ENCODE results near the gene SHC4.

The SHC4 gene

DNA sequence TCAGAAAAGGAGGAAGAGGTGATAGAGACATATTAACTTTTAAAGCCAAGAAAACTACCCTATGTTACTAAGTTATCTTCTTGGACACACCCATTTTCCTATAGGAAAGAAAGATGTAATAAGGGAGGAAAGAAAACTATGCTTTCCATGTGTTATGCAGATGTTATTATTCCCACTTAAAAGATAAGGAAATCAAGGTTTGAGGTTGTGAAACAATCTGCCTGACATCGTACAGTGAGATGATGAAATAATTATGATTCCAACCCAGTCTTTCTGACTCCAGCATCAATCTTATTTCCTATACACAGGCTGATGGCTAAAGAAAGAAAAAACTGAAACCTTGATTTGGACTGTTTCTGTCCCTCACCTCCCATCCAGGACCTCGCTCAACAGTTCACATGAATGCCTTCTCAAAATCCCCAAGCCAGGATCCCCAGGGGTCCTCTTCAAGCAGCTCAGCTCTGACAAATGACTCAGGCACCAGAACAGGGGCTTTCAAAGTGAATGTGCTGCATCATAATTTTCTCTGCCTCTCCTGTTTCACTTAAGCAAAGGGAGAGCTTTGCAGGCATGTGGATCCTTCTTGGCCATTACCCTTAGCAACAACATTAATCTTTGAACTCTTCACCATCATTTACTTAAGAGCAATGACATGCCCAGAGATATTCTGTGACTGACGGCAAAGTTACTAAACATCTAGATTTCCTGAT, 98.2 kb downstream of the SHC4 start:
- Histone ChIP-seq H2AFZ (ENCODE audit: low read depth, low read length, severe bottlenecking) (no peak overlapping the region), H4K20me1 (ENCODE audit: low read depth, low read length) (no peaks in the 10 kb centered on the region), H3K9me3 (ENCODE audit: insufficient read depth, low read length) (no peaks in the 10 kb centered on the region), H3F3A (ENCODE audit: insufficient read depth) (no peaks in the 10 kb centered on the region), H3K27ac (ENCODE audit: low read depth, low read length) (no peak overlapping the region), H3K36me3 (ENCODE audit: low read length) (no peaks in the 10 kb centered on the region), H3K27me3 (ENCODE audit: low read length) (no peaks in the 10 kb centered on the region), H3K9ac (ENCODE audit: low read length) (no peak overlapping the region), H3K9me2 (replicated peaks; ENCODE audit: insufficient read depth, low read length) (no peaks in the 10 kb centered on the region), H3K4me2 (ENCODE audit: low read depth, low read length, poor library complexity, severe bottlenecking) (no peak overlapping the region), H3K79me2 (ENCODE audit: insufficient read depth, low read length) (no peaks in the 10 kb centered on the region), H3K4me3 (ENCODE audit: insufficient read depth, low read length, poor library complexity, severe bottlenecking) (no peak overlapping the region)
- no peak for TF ChIP-seq EZH2phosphoT487 (conservative IDR thresholded peaks at IDR 0.05; ENCODE audit: low read length)
- TF ChIP-seq, protein P1, sequence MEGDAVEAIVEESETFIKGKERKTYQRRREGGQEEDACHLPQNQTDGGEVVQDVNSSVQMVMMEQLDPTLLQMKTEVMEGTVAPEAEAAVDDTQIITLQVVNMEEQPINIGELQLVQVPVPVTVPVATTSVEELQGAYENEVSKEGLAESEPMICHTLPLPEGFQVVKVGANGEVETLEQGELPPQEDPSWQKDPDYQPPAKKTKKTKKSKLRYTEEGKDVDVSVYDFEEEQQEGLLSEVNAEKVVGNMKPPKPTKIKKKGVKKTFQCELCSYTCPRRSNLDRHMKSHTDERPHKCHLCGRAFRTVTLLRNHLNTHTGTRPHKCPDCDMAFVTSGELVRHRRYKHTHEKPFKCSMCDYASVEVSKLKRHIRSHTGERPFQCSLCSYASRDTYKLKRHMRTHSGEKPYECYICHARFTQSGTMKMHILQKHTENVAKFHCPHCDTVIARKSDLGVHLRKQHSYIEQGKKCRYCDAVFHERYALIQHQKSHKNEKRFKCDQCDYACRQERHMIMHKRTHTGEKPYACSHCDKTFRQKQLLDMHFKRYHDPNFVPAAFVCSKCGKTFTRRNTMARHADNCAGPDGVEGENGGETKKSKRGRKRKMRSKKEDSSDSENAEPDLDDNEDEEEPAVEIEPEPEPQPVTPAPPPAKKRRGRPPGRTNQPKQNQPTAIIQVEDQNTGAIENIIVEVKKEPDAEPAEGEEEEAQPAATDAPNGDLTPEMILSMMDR (IDR thresholded peaks at IDR 0.05; ENCODE audit: insufficient read depth, low read length, poor library complexity, severe bottlenecking) = no peak

DNA sequence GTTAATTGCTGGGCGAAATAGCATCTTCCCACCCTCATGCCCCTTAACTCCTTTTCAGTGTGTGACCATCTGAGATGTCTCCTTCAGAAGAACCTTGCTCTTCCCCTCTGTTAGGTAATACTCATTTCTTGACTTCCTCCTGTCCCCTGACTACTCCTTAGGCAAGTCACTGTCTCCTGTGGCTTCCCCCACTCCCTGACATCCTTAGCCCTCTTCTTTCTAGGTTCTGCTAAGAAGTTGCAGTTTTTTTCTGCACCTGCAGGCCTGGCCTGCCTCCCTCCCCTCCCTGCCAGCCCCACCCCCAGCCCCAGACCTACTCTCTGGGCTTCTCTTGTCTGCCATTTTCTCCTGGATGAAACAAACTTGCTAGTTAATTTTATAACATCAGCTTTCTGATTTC, 101.0 kb downstream of the SHC4 start:
- no peaks in the 10 kb centered on the region for H3K36me3 ChIP-seq (ENCODE audit: low read length)
- H3K4me3 ChIP-seq (ENCODE audit: insufficient read depth, low read length, poor library complexity, severe bottlenecking) = no peak overlapping the region
- no peak overlapping the region for H3K9ac ChIP-seq (ENCODE audit: low read length)
- no peaks in the 10 kb centered on the region for H3K9me2 ChIP-seq (replicated peaks; ENCODE audit: insufficient read depth, low read length)
- no peaks in the 10 kb centered on the region for H3K27me3 ChIP-seq (ENCODE audit: low read length)
- H2AFZ ChIP-seq (ENCODE audit: low read depth, low read length, severe bottlenecking) = peak overlapping the region; percentile 56
- TF ChIP-seq, protein P1 (IDR thresholded peaks at IDR 0.05; ENCODE audit: insufficient read depth, low read length, poor library complexity, severe bottlenecking) = no peak
- no peak for TF ChIP-seq EZH2phosphoT487 (conservative IDR thresholded peaks at IDR 0.05; ENCODE audit: low read length)
- no peaks in the 10 kb centered on the region for H3K79me2 ChIP-seq (ENCODE audit: insufficient read depth, low read length)
- H3F3A ChIP-seq (ENCODE audit: insufficient read depth) = no peaks in the 10 kb centered on the region
- H4K20me1 ChIP-seq (ENCODE audit: low read depth, low read length) = no peaks in the 10 kb centered on the region
- no peak overlapping the region for H3K4me2 ChIP-seq (ENCODE audit: low read depth, low read length, poor library complexity, severe bottlenecking)
- H3K9me3 ChIP-seq (ENCODE audit: insufficient read depth, low read length) = no peaks in the 10 kb centered on the region
- no peak overlapping the region for H3K27ac ChIP-seq (ENCODE audit: low read depth, low read length)

DNA sequence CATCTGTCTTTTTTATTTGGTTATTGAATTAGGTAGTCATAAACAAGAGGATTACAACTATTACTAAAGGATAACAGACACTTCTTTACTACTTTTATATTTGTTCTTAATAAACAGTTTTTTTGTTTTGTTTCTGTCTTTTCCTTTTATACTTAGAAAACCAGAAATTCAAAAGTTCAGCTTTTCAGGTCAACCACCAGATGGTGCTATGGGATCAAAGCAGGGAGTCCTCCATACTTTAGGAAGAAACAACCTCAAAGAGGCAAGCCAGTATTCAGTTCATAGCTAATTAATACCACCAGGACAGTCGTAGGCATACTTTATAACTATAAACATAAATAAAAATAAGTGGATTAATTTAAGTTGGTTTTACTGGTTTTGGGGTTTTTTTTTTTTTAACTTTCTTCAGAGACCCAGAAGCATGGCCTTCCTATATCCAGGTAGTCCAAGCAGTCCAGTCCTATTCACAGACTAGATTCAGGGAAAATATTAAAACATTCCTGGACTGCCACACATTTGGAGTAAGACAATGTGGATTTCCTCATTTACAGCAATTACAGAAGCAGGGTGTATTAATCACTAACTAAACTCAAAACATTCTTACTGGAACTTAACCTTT, 101.8 kb downstream of the SHC4 start:
- H2AFZ ChIP-seq (ENCODE audit: low read depth, low read length, severe bottlenecking) = peak overlapping the region; percentile 56
- H4K20me1 ChIP-seq (ENCODE audit: low read depth, low read length) = no peaks in the 10 kb centered on the region
- no peak overlapping the region for H3K4me3 ChIP-seq (ENCODE audit: insufficient read depth, low read length, poor library complexity, severe bottlenecking)
- TF ChIP-seq EZH2phosphoT487 (conservative IDR thresholded peaks at IDR 0.05; ENCODE audit: low read length) = no peak
- TF ChIP-seq, protein P1 (IDR thresholded peaks at IDR 0.05; ENCODE audit: insufficient read depth, low read length, poor library complexity, severe bottlenecking) = peak; percentile 92
- no peaks in the 10 kb centered on the region for H3K9me2 ChIP-seq (replicated peaks; ENCODE audit: insufficient read depth, low read length)
- no peak overlapping the region for H3K27ac ChIP-seq (ENCODE audit: low read depth, low read length)
- no peaks in the 10 kb centered on the region for H3K27me3 ChIP-seq (ENCODE audit: low read length)
- no peaks in the 10 kb centered on the region for H3K36me3 ChIP-seq (ENCODE audit: low read length)
- H3K79me2 ChIP-seq (ENCODE audit: insufficient read depth, low read length) = no peaks in the 10 kb centered on the region
- H3K4me2 ChIP-seq (ENCODE audit: low read depth, low read length, poor library complexity, severe bottlenecking) = no peak overlapping the region
- H3F3A ChIP-seq (ENCODE audit: insufficient read depth) = no peaks in the 10 kb centered on the region
- H3K9ac ChIP-seq (ENCODE audit: low read length) = no peak overlapping the region
- H3K9me3 ChIP-seq (ENCODE audit: insufficient read depth, low read length) = no peaks in the 10 kb centered on the region

Data from SU-DHL-6 (cell line).